Measurements from ENCODE around the gene SLC35F4.
"Not testable (repeated sequence)": the region's sequence is repeated elsewhere in the genome, so short reads cannot be mapped to it uniquely, and the experiment has no call there.

Gene SLC35F4

DNA sequence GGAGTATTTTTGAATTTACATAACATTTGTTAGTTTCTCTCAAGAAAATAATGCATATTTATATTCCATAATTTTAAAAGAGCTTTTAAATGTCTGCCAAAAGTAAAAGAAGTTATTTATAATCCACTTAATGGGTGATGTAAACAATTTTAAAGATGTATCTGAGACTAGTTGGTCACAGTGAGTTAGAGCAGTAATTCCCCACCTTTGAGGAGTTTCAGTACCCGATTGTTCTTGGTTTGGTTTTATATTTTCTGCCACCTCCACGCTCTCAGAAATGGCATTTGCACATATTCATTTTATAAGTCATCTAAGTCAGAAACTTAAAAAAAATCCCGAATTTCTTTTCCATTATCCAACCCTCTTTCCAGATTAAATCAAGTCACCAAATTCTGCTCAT lies 153.2 kb downstream of the SLC35F4 start:
- no peak for DNase-seq

DNA sequence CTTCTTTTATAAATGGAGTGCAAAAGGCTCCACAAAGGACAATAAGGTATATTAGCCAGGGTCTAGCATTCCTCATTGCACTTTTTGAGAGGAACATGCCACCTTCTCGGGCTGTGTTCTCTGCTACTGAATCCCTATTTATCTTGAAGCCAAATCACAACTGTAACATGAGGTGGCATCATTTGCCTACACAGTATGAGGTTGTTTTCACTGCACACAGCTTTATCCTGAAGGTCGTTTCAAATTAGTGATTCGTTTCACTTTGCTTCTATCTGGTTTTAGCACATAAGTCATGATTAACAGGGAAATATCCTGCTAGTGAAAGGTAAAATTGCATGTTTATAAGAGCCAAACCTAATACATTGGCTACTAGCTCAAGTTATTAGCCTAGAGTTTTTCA lies 153.8 kb downstream of the SLC35F4 start:
- DNase-seq, result no peak

DNA sequence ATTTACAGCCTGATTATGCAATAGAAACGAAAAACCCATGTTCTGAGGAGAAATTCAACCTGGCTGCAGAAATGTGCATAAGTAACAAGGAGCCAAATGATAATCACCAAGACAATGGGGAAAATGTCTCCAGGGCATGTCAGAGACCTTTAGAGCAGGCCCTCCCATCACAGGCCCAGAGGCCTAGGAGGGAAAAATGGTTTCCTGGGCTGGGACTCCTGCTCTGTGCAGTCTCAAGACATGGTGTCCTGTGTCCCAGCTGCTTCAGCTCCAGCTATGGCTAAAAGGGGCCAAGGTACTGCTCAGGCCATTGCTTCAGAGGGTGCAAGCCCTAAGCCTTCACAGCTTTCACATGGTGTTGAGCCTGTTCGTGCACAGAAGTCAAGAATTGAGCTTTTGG lies 156.0 kb downstream of the SLC35F4 start:
- no peak for DNase-seq

DNA sequence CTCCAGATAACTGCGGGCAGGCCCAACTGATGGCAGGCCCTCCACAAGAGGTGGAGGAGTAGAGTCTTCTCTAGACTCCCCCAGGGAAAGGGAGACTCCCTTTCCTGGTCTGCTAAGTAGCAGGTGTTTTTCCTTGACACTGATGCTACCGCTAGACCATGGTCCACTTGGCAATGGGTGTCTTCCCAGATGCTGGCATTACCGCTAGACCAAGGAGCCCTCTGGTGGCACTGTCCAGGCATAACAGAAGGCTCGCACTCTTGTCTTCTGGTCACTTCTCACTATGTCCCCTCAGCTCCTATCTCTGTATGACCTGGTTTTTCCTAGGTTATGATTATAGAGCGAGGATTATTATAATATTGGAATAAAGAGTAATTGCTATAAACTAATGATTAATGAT lies 156.8 kb downstream of the SLC35F4 start:
- not testable (repeated sequence) for DNase-seq

DNA sequence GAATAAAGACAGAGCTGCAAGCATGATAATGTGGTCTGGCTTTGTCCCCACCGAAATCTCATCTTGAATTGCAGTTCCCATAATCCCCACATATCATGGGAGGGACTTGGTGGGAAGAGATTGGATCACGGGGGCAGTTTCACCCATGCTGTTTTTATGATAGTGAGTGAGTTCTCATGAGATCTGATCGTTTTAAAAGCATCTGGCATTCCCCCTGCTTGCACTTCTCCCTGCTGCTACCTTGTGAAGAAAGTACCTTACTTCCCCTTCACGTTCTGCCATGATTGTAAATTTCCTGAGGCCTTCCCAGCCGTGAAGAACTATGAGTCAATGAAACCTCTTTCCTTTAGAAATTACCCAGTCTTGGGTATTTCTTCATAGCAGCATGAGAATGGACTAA lies 158.7 kb downstream of the SLC35F4 start:
- DNase-seq, result no peak

DNA sequence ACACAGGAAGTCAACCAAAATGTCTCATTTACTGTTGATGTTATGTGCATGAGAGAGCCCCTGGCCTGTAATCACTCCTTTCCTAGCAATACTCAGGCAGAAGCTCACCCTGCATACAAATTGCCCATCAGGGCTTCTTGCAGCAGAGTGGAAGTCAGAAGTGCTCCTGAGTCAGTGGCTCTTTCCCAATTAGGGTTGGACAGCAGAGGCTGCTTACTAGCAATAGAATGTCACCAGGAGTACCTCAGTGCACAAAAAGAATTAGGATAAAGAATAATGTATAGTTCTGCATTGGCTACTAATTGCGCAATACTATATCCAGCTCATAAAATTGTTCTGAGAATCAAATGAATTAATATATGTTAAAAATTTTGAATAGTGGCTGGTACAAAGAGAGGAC lies 161.1 kb downstream of the SLC35F4 start:
- DNase-seq, result no peak

DNA sequence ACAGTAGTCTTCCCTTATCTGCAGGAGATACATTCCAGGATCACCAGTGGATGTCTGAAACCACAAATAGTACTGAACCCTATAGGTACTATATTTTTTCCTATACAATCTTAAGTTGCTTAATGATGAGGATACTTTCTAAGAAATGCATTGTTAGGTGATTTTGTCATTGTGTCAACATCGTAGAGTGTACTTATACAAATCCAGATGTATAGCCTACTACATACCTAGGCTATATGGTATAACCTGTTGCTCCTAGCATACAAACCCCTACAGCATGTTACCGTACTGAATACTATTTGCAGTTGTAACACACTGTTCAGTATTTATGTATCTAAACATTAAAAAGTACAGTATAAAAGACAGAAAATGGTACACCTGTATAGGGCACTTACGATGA lies 165.9 kb downstream of the SLC35F4 start:
- DNase-seq, result no peak

DNA sequence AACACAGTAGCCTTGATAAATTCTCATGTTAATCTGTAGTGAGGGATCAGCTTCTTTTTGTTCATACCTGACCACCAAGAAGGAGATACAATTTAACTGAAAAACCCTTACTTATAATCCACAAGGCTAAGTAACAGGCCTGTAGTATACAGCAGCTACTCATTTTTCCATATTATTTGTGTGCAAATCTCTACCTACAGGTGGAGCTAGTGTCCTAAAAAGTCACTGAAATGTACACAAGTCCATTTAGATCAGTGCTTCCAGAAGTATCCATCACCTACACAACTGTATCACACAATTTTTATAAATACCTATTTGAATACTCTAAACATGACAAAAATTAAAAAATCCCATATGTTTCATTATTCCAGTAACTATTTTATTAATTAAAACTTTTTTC lies 173.2 kb downstream of the SLC35F4 start:
- DNase-seq, result no peak

DNA sequence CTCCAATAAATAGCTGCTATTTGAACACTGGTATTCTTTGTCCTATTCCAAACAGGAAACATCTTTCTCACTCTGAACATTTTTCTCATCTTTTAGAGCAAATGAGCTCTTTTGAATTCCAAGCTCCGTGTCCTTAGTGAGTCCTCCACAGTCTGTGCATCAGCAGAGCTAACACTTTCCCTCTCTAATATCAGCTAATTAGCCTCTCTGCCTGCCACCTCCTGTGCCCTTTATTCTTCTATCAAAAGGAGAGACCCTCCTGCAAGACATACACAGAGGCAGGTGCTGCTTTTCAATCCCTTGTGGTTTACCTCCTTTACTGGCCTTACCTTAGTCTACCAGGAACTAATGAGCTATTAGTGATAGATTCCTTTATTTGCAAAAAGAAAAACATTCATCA lies 178.5 kb downstream of the SLC35F4 start:
- no peak for DNase-seq

DNA sequence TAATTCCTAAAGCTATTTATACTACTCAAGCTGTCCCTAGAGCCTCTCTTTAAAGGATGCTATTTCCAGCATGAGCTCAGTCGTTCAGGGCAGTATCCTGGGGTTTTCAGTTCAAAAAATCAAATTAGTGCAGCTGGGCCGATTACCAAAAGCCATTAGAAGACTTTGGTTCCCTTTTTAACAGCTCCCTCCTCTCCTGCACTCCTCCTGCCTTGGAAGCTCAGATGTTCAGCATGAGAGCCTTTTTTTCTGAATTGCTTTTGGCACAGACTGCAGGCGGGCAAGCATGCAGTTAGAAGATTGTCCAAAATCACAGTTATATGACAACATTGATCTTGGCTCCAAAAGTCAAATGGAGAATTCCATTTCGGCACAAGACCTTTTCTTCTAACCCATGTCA lies 179.6 kb downstream of the SLC35F4 start:
- DNase-seq, result peak; percentile 32

DNA sequence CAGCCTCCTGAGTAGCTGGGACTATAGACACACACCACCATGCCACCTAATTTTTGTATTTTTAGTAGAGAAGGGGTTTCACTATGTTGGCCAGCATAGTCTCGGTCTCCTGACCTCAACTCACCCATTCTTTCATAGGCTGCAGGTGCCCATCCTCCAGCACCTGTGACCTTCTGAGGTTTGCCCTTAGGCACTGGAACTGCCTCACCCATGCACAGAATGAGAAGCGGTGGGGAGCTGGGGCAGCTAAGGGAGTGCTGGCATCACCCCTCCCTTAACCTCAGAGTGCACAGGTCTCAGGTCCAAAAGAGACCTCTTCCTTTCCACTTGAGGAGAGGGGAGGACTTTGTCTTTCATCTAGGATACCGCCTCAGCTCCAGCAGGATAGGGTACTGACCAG lies 194.9 kb downstream of the SLC35F4 start:
- no peak for DNase-seq

DNA sequence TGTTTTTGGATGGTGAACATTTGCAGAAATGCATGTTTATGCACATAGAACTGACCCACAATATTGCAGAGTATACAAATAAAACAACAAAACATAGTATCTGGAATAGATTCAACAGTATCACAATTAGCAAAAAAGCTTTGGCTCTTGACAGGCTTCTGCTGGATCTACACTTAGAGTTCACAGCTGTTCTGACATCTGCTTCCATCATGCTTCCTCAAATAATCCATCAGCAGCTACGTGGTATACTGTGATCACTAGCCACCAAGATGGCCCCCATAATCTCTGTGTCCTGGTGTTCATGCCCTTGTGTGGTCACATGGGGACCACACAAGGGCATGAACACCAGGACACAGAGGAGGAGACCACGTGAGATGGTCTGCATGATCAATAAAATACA lies 205.7 kb downstream of the SLC35F4 start:
- no peak for DNase-seq

DNA sequence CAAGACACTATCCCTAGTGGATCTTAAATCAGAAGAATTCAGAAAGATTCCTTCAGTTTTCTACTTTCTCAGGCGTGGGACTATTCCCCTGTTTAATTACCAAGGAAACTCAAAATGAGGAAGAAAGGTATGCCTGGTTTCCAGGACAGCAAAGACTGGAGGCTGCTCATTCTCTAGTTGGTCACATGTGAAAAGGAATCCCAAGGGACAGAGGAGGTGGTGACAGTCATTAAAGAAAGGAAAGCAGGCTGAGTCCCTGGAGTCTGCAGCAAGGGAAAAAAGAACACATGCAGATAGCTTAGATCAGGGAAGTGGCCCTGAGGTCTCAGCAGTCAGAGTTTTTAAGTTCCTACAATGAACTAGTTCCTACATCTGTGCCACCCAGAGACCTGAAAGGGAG lies 206.8 kb downstream of the SLC35F4 start:
- DNase-seq, result no peak

DNA sequence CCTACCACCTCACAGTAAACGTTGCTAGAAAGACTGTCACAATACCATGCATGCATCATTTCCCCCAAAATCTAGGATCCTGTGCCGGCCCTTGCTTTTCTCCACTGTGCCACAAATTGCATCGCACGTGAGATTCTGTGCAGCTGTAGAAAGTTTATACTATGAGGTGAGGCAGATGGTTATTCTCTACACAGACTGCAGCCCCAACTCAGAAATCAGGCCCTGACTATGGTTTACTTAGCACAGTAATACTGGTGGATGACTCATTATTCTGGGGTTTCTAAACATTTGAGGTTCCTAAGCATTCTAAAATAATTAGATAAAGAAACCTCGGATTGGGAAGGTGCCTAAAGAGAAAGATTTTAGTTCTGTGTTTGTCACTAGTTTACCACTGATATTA lies 208.4 kb downstream of the SLC35F4 start:
- no peak for DNase-seq

DNA sequence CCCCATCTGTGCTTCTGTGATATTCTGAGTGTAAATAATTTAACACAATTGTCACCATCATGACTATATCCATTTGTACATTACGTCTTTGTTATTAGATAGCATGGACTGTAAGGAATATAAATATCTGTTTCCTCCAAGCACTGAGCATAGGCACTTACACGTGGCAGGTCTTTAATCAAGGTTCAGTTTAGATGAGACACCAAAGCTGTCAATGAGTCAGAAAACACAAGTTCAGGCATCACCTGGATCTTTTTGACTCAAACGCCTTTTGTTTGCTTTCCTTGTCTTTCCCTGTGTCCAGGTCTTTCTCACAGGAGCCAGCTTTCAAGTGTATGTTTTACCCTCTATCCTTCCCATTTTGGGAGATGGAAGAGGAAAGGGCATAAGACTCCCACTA lies 209.0 kb downstream of the SLC35F4 start:
- no peak for DNase-seq

DNA sequence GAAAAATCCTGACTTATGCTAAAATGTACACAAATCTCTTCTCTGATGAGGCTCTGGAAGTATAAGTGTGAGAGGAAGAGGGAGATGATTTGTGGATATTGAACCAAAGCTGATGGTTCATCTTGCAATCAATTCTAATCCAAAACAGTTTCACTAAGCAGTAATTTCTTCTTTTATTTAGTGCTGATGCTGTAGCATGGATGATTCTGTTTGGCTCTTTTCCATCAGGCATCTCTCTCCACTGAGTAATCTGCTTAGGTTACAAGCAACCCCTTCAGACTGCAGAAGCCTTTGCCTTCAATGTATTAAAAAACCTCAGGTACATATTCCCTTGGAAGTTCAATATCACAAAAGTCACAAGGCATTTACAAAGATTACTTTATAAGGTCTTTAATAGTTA lies 213.1 kb downstream of the SLC35F4 start:
- no peak for DNase-seq

DNA sequence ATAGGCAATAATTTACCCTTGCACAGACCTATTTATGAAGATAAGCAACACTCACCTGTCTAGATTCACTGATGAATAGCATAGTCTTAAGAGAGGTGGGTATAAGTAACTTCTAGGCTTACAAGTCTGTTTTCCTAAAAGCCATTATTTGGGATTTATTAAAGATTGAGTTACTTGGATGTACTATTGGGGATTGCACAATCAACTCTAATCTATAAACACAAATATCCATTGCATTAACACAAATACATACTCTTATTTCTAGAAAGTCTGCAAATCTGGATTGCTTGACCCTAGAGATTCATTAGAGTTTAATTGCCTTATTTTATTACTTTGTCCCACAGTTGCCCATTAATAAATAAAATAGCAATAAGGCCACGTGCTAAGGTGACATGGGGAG lies 224.1 kb downstream of the SLC35F4 start:
- no peak for DNase-seq

DNA sequence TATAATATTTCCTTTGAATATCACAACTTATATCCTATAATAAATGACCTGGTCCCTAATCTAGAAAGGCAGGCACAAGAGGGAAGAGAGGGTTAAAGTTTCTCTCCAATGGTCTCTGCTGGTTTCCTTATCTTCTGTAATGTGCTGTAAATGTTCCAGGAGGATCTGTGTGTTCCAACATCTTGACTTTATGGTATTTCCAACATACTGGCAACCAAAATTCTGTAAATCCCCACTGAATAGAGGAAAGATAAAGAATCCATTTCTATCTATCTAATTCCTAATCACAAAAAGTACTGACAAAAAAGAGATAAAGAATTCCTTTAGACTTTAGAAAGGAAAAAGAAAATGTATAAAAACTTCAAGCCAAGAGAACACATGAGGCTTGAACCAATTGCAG lies 225.9 kb downstream of the SLC35F4 start:
- no peak for DNase-seq

DNA sequence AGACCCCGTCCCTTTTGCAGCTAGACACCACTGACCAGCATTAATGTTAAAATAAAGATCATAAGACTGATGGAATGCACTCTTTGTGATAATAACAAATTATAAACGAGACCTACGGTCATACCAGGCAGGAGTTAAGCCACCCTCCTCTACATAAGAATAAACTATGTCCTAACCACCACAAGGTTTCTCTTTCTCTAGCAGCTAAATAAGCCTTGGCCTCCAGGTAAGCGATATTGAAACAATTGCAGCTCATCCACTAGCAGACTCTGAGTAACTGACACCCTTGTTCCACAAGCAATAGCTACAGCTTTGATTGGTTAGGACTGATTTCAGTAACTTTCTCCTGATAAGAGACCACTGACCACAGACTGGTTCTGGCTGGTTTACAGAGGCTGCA lies 228.0 kb downstream of the SLC35F4 start:
- no peak for DNase-seq

DNA sequence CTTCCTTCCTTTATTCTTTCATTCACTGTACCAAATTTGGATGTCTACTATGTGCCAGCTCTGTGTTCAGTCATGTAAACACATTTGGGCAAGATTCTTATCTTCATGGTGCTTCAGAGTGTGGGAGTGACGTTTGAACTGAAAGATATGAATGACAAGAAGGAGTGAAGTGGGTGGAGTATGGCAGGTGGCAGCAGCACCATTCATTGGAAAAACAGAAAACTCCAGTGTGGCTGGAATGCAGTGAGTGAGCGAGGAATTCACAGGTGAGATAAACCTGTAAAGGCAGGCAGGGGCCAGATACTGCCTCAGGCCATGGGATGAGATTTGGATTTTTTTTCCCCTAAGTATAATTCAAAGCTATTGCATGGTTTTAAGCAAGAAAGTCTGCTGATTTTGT lies 231.6 kb downstream of the SLC35F4 start:
- no peak for DNase-seq

DNA sequence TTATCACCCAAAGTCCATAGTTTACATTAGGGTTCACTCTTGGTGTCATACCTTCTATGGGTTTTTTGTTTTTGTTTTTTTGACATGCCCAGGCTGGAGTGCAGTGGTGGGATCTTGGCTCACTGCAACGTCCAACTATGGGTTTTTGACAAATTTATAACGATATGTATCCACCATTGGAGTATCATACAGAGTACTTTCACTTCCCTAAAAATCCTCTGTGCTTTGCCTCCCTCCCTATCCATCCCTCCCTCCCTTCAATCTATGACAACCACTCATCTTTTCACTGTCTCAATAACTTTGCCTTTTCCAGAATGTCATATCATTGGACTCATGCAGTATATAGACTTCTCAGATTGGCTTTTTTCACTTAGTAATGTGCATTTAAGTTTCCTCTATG lies 233.2 kb downstream of the SLC35F4 start:
- no peak for DNase-seq

DNA sequence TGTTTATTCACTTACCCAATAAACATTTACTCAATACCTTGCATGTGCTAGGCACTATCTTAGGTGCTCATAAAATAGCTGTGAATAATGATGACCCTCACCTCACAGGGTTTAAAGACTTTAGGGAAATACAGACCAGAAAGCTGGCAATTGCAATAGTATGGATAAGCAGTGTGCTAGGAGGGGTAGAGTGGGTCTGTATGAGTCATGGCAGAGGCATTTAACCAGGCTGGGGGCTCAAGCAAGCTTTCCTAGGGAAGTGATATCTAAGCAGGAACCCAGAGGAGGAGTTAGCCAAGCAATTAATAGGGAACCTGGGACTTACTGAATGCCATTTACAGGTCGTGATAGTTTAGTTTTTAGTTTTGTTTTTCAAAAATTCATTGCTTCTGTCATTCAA lies 248.4 kb downstream of the SLC35F4 start:
- no peak for DNase-seq

DNA sequence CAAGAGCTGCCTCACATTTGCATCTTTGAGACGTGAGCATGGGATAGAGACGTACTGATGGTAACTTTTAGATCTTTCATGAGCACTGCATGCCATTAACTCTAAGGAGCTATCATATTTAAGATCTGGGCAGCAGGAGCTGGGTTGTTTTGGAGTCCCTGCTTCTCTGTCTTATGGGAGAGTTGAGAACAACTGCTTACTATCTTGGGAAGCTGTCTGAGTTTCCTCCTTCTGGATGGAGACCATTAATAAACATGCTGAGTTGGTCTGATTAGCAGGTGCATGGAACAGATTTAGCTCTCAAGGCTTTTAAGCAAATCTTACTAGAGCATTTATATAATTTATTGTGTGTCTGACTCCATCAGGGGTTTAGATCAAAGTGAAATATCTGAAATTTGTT lies 252.9 kb downstream of the SLC35F4 start:
- no peak for DNase-seq

DNA sequence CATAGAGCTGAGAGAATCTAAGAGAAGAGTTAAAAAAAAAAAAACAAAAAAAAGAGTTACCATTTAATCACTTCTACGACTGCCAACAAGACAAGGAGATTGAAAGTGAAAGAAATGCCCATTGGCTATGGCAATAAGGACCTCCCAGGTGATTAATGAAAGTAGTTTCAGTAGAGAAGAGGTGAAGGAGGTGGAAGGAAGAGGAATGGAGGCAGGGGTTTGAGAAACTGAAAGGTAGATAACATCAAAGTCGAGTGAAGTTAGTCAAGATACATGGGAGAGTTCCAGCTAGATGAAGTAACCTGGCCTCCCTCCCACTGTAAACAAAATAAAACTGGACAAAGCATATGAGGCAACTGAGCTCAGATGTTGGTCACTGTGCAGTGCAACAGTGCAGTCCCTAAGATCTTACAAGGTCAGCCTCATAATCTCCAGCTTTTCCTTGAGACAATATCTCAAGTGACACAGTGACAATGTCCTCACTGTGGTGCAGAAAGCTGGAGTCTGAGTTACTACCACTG lies 254.3 kb downstream of the SLC35F4 start:
- DNase-seq, result no peak

DNA sequence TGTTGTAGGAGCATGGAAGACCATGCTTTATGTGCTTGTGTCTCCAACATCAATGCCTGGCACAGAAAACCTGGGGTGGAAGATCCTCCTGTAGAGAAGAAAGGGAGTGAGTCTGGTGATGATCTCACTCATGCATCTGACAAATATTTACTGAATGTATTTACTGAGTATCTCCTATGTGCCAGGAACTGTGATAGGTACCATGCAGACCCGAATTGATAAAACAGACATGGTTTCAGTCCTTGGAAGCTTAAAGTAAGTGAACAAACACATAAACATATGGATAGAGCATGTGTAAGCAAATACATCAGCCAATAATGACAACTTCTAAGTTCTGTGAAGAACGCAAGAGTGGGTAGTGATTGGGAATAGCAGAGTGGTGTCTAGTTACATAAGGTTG lies 255.3 kb downstream of the SLC35F4 start:
- no peak for DNase-seq
